ENCODE results near the gene AKIP1. TPM values are rescaled to one million over a fixed set of nuclear protein-coding genes. Genes with fewer than 3 reads are reported as not detected.

The AKIP1 gene
- total RNA-seq, 2 donors from 2014 or later: 31.8 to 34.7 TPM

- peaks cover 0 to 27% of the 10 kb centered on the region in 2 donors for H3K4me1 ChIP-seq
- peak; percentile 92 for DNase-seq (ENCODE audit: low spot score)
- no peaks in the 10 kb centered on the region for H3K27me3 ChIP-seq
- no peaks in the 10 kb centered on the region for H3K36me3 ChIP-seq
- TF ChIP-seq, protein P1, sequence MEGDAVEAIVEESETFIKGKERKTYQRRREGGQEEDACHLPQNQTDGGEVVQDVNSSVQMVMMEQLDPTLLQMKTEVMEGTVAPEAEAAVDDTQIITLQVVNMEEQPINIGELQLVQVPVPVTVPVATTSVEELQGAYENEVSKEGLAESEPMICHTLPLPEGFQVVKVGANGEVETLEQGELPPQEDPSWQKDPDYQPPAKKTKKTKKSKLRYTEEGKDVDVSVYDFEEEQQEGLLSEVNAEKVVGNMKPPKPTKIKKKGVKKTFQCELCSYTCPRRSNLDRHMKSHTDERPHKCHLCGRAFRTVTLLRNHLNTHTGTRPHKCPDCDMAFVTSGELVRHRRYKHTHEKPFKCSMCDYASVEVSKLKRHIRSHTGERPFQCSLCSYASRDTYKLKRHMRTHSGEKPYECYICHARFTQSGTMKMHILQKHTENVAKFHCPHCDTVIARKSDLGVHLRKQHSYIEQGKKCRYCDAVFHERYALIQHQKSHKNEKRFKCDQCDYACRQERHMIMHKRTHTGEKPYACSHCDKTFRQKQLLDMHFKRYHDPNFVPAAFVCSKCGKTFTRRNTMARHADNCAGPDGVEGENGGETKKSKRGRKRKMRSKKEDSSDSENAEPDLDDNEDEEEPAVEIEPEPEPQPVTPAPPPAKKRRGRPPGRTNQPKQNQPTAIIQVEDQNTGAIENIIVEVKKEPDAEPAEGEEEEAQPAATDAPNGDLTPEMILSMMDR (IDR thresholded peaks at IDR 0.05): no peak
- peak within 1 kb of the TSS; percentile 87 to 88 for H3K4me3 ChIP-seq
- H3K27ac ChIP-seq: peak within 1 kb of the TSS; percentile 91 to 92
- H3K9me3 ChIP-seq: no peaks in the 10 kb centered on the region
Observed at GRCh38 chr11:8964324-8965320, 53.6 kb downstream of the AKIP1 start, which contains the start of gene TMEM9B. TMEM9B (minus strand) TSS chr11:8964442; CDS start chr11:8964313, 129 bp downstream.

DNA sequence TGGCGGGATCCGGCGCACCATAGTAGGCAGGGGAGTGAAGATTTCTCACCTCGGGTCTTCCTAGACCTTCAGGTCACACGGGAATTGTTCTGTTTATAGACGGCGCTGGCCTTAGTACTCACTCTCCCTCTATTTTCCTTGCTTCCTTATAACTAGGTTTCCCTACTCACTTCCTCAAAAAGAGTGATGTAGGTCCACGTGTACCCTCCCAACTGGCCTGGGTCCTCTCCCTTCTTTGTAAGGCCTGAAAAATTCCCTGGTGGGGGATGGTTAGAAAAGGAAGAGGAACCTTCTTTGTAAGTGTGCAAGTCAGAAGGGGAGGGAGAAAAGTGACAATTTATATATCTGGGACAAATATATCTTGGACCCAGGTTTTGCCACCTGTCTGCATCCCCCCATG, 56.2 kb downstream of the AKIP1 start:
- H3K27me3 ChIP-seq: no peaks in the 10 kb centered on the region
- H3K4me3 ChIP-seq: no peak overlapping the region
- H3K4me1 ChIP-seq: peaks cover 0 to 20% of the 10 kb centered on the region in 2 donors
- no peak overlapping the region for H3K27ac ChIP-seq
- no peaks in the 10 kb centered on the region for H3K9me3 ChIP-seq
- no peaks in the 10 kb centered on the region for H3K36me3 ChIP-seq
- no peak for DNase-seq (ENCODE audit: low spot score)
- TF ChIP-seq, protein P1 (IDR thresholded peaks at IDR 0.05): no peak

Other genes with a start within 250 kb of the AKIP1 start
- gene TRIM66, start 228.5 kb upstream of the AKIP1 start, total RNA-seq: 1 to 10 TPM in 1 of 2 donors, under 1 TPM in 1; 0.56 to 3.7 TPM
- 100 to 1,000 TPM; 598 to 620 TPM for gene RPL27A, start 228.4 kb upstream of the AKIP1 start, total RNA-seq
- gene C11orf16, start 21.8 kb downstream of the AKIP1 start, total RNA-seq: not detected
- gene ASCL3, start 31.8 kb downstream of the AKIP1 start, total RNA-seq: not detected
- gene TMEM9B, start 53.3 kb downstream of the AKIP1 start, total RNA-seq: 10 to 100 TPM; 39.5 to 50.8 TPM
- 1 to 10 TPM; 1.4 to 2.0 TPM for gene NRIP3, start 92.8 kb downstream of the AKIP1 start, total RNA-seq
- 1 to 10 TPM in 1 of 2 donors, under 1 TPM in 1; 0.63 to 1.6 TPM for gene SCUBE2, start 180.4 kb downstream of the AKIP1 start, total RNA-seq